H1 (cell line): ENCODE data around the gene ARAP2. TPM values are rescaled to one million over a fixed set of nuclear protein-coding genes. Genes with fewer than 3 reads are reported as not detected.

Source experiments
- polyA plus RNA-seq, 7 experiments: library from polyadenylated mRNA; depleted of rRNA in 3 of 7; stranded (reverse) in 5 of 7; unstranded in 2 of 7; fragments of >200 nt in 5 of 7; fragments of 200-250 nt in 2 of 7; gene quantifications; 1 replicate in 5 of 7; 2 replicates in 1 of 7; 4 replicates in 1 of 7; pipeline versions ENCODE4 v1.2.1 to v1.2.3, GENCODE V29; 2011 to 2013; ENCODE audit warnings: missing spikeins in 2 of 7, mixed read lengths in 2 of 7
- total RNA-seq: library from RNA; stranded (reverse); fragmentation: NEBNext Ultra II Directional; extraction: Animal tissue kit (Norgen Biotek cat#: 25700); gene quantifications from 2 replicates; pipeline ENCODE4 v1.2.1, GENCODE V29; 2021
- TF ChIP-seq, protein P1 (sequence below): fragments of 300-600 bp; sonication (generic); IDR thresholded peaks from 2 replicates; pipeline ENCODE4 v1.7.1; 2012; ENCODE audit warnings: low read length, moderate library complexity, mild to moderate bottlenecking, inconsistent platforms; ENCODE audit not compliant: insufficient replicate concordance

The ARAP2 gene
- total and polyA plus RNA-seq, 2 of the 8 experiments (the other 6 are each of a cell fraction or from before 2014, with no cell fraction given), result 0.15 to 2.3 TPM

DNA sequence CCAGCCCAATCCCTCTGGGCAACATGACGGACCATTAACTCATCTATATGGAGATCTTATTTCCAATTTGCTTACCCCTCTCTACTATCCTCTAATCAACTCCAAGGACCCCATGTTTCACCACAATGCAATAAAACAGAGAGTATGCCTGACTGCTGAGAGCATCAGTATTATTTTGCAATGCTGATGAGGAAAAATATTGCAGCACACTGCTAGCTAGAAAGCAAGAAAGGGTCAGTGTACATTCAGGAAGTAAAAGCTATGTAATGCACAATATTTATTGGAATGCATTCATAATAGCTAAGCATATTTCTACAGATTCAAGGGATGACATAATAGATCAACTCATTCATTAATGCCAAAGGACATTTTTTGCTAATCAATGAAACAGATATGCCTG, 33.2 kb downstream of the ARAP2 start (continued):
- TF ChIP-seq, protein P1, sequence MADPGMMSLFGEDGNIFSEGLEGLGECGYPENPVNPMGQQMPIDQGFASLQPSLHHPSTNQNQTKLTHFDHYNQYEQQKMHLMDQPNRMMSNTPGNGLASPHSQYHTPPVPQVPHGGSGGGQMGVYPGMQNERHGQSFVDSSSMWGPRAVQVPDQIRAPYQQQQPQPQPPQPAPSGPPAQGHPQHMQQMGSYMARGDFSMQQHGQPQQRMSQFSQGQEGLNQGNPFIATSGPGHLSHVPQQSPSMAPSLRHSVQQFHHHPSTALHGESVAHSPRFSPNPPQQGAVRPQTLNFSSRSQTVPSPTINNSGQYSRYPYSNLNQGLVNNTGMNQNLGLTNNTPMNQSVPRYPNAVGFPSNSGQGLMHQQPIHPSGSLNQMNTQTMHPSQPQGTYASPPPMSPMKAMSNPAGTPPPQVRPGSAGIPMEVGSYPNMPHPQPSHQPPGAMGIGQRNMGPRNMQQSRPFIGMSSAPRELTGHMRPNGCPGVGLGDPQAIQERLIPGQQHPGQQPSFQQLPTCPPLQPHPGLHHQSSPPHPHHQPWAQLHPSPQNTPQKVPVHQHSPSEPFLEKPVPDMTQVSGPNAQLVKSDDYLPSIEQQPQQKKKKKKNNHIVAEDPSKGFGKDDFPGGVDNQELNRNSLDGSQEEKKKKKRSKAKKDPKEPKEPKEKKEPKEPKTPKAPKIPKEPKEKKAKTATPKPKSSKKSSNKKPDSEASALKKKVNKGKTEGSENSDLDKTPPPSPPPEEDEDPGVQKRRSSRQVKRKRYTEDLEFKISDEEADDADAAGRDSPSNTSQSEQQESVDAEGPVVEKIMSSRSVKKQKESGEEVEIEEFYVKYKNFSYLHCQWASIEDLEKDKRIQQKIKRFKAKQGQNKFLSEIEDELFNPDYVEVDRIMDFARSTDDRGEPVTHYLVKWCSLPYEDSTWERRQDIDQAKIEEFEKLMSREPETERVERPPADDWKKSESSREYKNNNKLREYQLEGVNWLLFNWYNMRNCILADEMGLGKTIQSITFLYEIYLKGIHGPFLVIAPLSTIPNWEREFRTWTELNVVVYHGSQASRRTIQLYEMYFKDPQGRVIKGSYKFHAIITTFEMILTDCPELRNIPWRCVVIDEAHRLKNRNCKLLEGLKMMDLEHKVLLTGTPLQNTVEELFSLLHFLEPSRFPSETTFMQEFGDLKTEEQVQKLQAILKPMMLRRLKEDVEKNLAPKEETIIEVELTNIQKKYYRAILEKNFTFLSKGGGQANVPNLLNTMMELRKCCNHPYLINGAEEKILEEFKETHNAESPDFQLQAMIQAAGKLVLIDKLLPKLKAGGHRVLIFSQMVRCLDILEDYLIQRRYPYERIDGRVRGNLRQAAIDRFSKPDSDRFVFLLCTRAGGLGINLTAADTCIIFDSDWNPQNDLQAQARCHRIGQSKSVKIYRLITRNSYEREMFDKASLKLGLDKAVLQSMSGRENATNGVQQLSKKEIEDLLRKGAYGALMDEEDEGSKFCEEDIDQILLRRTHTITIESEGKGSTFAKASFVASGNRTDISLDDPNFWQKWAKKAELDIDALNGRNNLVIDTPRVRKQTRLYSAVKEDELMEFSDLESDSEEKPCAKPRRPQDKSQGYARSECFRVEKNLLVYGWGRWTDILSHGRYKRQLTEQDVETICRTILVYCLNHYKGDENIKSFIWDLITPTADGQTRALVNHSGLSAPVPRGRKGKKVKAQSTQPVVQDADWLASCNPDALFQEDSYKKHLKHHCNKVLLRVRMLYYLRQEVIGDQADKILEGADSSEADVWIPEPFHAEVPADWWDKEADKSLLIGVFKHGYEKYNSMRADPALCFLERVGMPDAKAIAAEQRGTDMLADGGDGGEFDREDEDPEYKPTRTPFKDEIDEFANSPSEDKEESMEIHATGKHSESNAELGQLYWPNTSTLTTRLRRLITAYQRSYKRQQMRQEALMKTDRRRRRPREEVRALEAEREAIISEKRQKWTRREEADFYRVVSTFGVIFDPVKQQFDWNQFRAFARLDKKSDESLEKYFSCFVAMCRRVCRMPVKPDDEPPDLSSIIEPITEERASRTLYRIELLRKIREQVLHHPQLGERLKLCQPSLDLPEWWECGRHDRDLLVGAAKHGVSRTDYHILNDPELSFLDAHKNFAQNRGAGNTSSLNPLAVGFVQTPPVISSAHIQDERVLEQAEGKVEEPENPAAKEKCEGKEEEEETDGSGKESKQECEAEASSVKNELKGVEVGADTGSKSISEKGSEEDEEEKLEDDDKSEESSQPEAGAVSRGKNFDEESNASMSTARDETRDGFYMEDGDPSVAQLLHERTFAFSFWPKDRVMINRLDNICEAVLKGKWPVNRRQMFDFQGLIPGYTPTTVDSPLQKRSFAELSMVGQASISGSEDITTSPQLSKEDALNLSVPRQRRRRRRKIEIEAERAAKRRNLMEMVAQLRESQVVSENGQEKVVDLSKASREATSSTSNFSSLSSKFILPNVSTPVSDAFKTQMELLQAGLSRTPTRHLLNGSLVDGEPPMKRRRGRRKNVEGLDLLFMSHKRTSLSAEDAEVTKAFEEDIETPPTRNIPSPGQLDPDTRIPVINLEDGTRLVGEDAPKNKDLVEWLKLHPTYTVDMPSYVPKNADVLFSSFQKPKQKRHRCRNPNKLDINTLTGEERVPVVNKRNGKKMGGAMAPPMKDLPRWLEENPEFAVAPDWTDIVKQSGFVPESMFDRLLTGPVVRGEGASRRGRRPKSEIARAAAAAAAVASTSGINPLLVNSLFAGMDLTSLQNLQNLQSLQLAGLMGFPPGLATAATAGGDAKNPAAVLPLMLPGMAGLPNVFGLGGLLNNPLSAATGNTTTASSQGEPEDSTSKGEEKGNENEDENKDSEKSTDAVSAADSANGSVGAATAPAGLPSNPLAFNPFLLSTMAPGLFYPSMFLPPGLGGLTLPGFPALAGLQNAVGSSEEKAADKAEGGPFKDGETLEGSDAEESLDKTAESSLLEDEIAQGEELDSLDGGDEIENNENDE, result no peak
